Endothelial cell of umbilical vein (primary cell): Measurements from ENCODE around the gene MAGI1. TPM values are rescaled to one million over a fixed set of nuclear protein-coding genes. Genes with fewer than 3 reads are reported as not detected.
"Not testable (repeated sequence)": the region's sequence is repeated elsewhere in the genome, so short reads cannot be mapped to it uniquely, and the experiment has no call there.

ENCODE experiments used
- BruUV-seq: library from RNA; stranded (reverse); fragments of 400-500 nt; replicated peaks from 2 replicates; lab custom pipeline; 2021; lab: Mats Ljungman, UMichigan
- CTCF ChIA-PET: fragments of 300-600, 350-600 bp; sonication (Branson Sonifier 250); formaldehyde crosslinking; loops from one replicate; lab custom pipeline; 2021; ENCODE audit warnings: antibody characterized with exemption, inconsistent platforms; lab: Charles Lee
- POLR2A ChIA-PET: fragments of 300-600, 350-600 bp; sonication (Branson Sonifier 250); formaldehyde crosslinking; loops from one replicate; lab custom pipeline; 2021; ENCODE audit warnings: antibody characterized with exemption, inconsistent platforms; lab: Charles Lee
- DNase-seq: peaks from one replicate; pipeline ENCODE4 v3.0.0-alpha.2; 2011; ENCODE audit warnings: low read depth, low spot score
- FAIRE-seq: peaks from 2 replicates; lab custom pipeline; 2011; peaks lifted over from hg19 to GRCh38; lab: Jason Lieb, UNC
- H2AFZ ChIP-seq: 2 replicates; pipeline ENCODE4 v1.6.0; 2012; ENCODE audit warnings: low read depth, low read length, control low read depth, inconsistent platforms
- H3K27ac ChIP-seq: 2 replicates; pipeline ENCODE4 v1.5.1; 2011; ENCODE audit warnings: low read depth, mild to moderate bottlenecking, control low read depth, low read length, moderate library complexity; ENCODE audit not compliant: insufficient read depth
- H3K27me3 ChIP-seq, 2 experiments: 2 replicates each; pipeline versions ENCODE4 v1.6.0 to v1.6.1; 2011; ENCODE audit warnings: low read length in 2 of 2, mixed read lengths in 1 of 2; ENCODE audit not compliant: control insufficient read depth in 2 of 2, insufficient read depth in 2 of 2
- H3K36me3 ChIP-seq, 2 experiments: 2 replicates in 1 of 2; 3 replicates in 1 of 2; pipeline ENCODE4 v1.5.1; 2011; ENCODE audit warnings: low read length in 2 of 2, mild to moderate bottlenecking in 1 of 2, moderate library complexity in 1 of 2; ENCODE audit not compliant: control insufficient read depth in 2 of 2, insufficient read depth in 2 of 2; ENCODE audit errors: extremely low read depth in 1 of 2
- H3K4me1 ChIP-seq: 3 replicates; pipeline ENCODE4 v1.5.1; 2011; ENCODE audit warnings: mild to moderate bottlenecking, low read length; ENCODE audit not compliant: control insufficient read depth, insufficient read depth; ENCODE audit errors: extremely low read depth
- H3K4me2 ChIP-seq: 2 replicates; pipeline ENCODE4 v1.6.1; 2011; ENCODE audit warnings: low read length, control low read depth, mixed read lengths; ENCODE audit not compliant: insufficient read depth
- H3K4me3 ChIP-seq, 3 experiments: fragments of 200-600 bp in 1 of 3; sonication (generic), shearing (Covaris generic) in 1 of 3; replicated peaks in 1 of 3; 2 replicates each; pipeline ENCODE4 v1.5.1; 2011 to 2016; ENCODE audit warnings: control low read depth in 3 of 3, low read length in 3 of 3, mild to moderate bottlenecking in 2 of 3, inconsistent platforms in 1 of 3, low read depth in 1 of 3, moderate library complexity in 1 of 3; ENCODE audit not compliant: insufficient read depth in 1 of 3
- H3K79me2 ChIP-seq: 2 replicates; pipeline ENCODE4 v1.6.0; 2012; ENCODE audit warnings: low read length, inconsistent platforms; ENCODE audit not compliant: control insufficient read depth, insufficient read depth
- H3K9ac ChIP-seq: replicated peaks from 2 replicates; pipeline ENCODE3; 2011; ENCODE audit warnings: low read length, control low read depth; ENCODE audit not compliant: insufficient read depth; ENCODE audit errors: extremely low read depth
- H3K9me1 ChIP-seq: replicated peaks from 3 replicates; pipeline ENCODE4 v1.6.0; 2011; ENCODE audit warnings: mild to moderate bottlenecking, low read length; ENCODE audit not compliant: control insufficient read depth, insufficient read depth; ENCODE audit errors: extremely low read depth
- H3K9me3 ChIP-seq: replicated peaks from 2 replicates; pipeline ENCODE4 v1.5.1; 2012; ENCODE audit warnings: low read length, inconsistent platforms; ENCODE audit not compliant: control insufficient read depth, insufficient read depth
- H4K20me1 ChIP-seq: replicated peaks from 2 replicates; pipeline ENCODE3; 2011; ENCODE audit warnings: mild to moderate bottlenecking, low read length; ENCODE audit not compliant: control insufficient read depth, insufficient read depth; ENCODE audit errors: extremely low read depth
- EZH2 ChIP-seq: IDR thresholded peaks from 2 replicates; pipeline ENCODE4 v1.6.1; 2012; ENCODE audit warnings: borderline replicate concordance, low read depth, mild to moderate bottlenecking, moderate library complexity, low read length, inconsistent platforms; ENCODE audit not compliant: severe bottlenecking
- FOS ChIP-seq: IDR thresholded peaks from 2 replicates; pipeline ENCODE4 v1.6.1; 2011; ENCODE audit warnings: mild to moderate bottlenecking, low read length, moderate library complexity, borderline replicate concordance; ENCODE audit not compliant: insufficient read depth
- GATA2 ChIP-seq: IDR thresholded peaks from 2 replicates; pipeline ENCODE4 v1.7.0; 2011; ENCODE audit warnings: low read depth, mild to moderate bottlenecking, moderate library complexity, mixed read lengths, low read length; ENCODE audit not compliant: insufficient read length, insufficient read depth
- JUN ChIP-seq: IDR thresholded peaks from 2 replicates; pipeline ENCODE4 v1.6.1; 2011; ENCODE audit warnings: borderline replicate concordance, low read depth; ENCODE audit not compliant: insufficient read length, insufficient read depth
- MYC ChIP-seq: IDR thresholded peaks from one replicate; pipeline ENCODE4 v1.6.1; 2011; ENCODE audit warnings: mild to moderate bottlenecking, low read depth, low read length
- POLR2A ChIP-seq: IDR thresholded peaks from 2 replicates; pipeline ENCODE4 v1.6.1; 2012; ENCODE audit warnings: low read depth, mild to moderate bottlenecking, control low read depth, low read length
- POLR2AphosphoS5 ChIP-seq: IDR thresholded peaks from 2 replicates; pipeline ENCODE4 v1.6.1; 2012; ENCODE audit warnings: low read depth, mild to moderate bottlenecking, control low read depth, low read length, moderate library complexity; ENCODE audit not compliant: insufficient read depth
- dilution Hi-C: fragments of 300-500 bp; cut with MboI; formaldehyde crosslinking; loops from one replicate; pipeline ENCODE4 v1.15.0; 2019; ENCODE audit warnings: low sequenced_read_pairs; ENCODE audit not compliant: extremely low pct_ligation_motif_present
- intact Hi-C: fragments of 100-400 bp; cut with micrococcal nuclease; formaldehyde crosslinking; loops from one replicate; pipeline ENCODE4 v1.10.0; 2022
- polyA plus RNA-seq, 4 experiments: library from polyadenylated mRNA; depleted of rRNA in 3 of 4; stranded (reverse) in 3 of 4; unstranded in 1 of 4; fragments of >200 nt; gene quantifications; 2 replicates each; pipeline versions ENCODE4 v1.2.1 to v1.2.3, GENCODE V29; 2011 to 2012; ENCODE audit warnings: missing spikeins in 1 of 4
- total RNA-seq: library from RNA; stranded (reverse); gene quantifications from 2 replicates; pipeline ENCODE4 v1.2.3, GENCODE V29; 2021
- TF ChIP-seq, protein P1 (sequence below): IDR thresholded peaks from 2 replicates; pipeline ENCODE4 v1.6.1; 2011; ENCODE audit not compliant: insufficient read depth, insufficient read length
- TF ChIP-seq, protein P2 (sequence below), 2 donors: IDR thresholded peaks; 1 replicate in 1 of 2; 2 replicates in 1 of 2; pipeline ENCODE4 v1.5.1; 2011; ENCODE audit warnings: low read length in 2 of 2, mild to moderate bottlenecking in 2 of 2, moderate library complexity in 2 of 2, control low read depth in 1 of 2, inconsistent platforms in 1 of 2, low read depth in 1 of 2; ENCODE audit not compliant: insufficient read depth in 1 of 2; ENCODE audit errors: extremely low read depth in 1 of 2

MAGI1 gene
- total and polyA plus RNA-seq, 2 donors (not counting 3 experiments of a cell fraction or from before 2014, with no cell fraction given), result 10.1 to 47.9 TPM

DNA sequence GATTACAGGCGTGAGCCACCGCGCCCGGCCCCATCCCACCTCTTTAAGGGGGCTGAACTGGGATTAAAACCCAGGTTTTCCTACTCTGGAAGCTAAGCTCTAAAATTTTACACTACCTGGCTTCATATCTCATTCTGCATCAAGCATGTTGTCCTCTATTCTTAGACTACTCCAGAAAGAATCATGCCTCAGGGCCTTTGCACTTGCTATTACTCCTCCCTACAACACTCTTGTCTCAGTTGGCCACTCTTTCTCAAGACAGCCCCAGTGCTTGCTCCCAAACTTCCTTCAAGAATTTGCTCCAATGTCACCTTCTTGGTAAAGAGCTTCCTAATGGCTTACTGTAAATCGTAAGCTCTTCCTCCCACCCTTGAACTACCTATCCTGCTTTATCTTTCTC, 521.7 kb downstream of the MAGI1 start:
- TF ChIP-seq JUN (no peak), FOS (no peak), EZH2 (no peak), GATA2 (no peak), POLR2AphosphoS5 (no peak), POLR2A (no peak), MYC (no peak)
- TF ChIP-seq, protein P1, sequence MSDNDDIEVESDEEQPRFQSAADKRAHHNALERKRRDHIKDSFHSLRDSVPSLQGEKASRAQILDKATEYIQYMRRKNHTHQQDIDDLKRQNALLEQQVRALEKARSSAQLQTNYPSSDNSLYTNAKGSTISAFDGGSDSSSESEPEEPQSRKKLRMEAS, result no peak
- TF ChIP-seq, protein P2, sequence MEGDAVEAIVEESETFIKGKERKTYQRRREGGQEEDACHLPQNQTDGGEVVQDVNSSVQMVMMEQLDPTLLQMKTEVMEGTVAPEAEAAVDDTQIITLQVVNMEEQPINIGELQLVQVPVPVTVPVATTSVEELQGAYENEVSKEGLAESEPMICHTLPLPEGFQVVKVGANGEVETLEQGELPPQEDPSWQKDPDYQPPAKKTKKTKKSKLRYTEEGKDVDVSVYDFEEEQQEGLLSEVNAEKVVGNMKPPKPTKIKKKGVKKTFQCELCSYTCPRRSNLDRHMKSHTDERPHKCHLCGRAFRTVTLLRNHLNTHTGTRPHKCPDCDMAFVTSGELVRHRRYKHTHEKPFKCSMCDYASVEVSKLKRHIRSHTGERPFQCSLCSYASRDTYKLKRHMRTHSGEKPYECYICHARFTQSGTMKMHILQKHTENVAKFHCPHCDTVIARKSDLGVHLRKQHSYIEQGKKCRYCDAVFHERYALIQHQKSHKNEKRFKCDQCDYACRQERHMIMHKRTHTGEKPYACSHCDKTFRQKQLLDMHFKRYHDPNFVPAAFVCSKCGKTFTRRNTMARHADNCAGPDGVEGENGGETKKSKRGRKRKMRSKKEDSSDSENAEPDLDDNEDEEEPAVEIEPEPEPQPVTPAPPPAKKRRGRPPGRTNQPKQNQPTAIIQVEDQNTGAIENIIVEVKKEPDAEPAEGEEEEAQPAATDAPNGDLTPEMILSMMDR (IDR thresholded peaks at IDR 0.05; ENCODE audit: extremely low read depth in 1 of 2, insufficient read depth in 1 of 2, low read depth in 1 of 2, low read length in 2 of 2), result no peak

DNA sequence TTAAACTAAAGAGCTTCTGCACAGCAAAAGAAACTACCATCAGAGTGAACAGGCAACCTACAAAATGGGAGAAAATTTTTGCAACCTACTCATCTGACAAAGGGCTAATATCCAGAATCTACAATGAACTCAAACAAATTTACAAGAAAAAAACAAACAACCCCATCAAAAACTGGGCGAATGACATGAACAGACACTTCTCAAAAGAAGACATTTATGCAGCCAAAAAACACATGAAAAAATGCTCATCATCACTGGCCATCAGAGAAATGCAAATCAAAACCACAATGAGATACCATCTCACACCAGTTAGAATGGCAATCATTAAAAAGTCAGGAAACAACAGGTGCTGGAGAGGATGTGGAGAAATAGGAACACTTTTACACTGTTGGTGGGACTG, 524.4 kb downstream of the MAGI1 start:
- FAIRE-seq, POLR2A ChIA-PET, H3K9ac ChIP-seq: not testable (repeated sequence)

More for the DNA sequence above, 521.7 kb downstream of the MAGI1 start:
- Histone ChIP-seq H3K27me3 (no peaks in the 10 kb centered on the region), H2AFZ (no peak overlapping the region), H3K4me2 (no peak overlapping the region), H3K36me3 (no peaks in the 10 kb centered on the region), H3K27ac (no peak overlapping the region), H3K4me1 (no peaks in the 10 kb centered on the region), H3K9me3 (no peaks in the 10 kb centered on the region), H3K9ac (no peak overlapping the region), H3K79me2 (no peaks in the 10 kb centered on the region), H3K4me3 (no peak overlapping the region), H3K9me1 (no peaks in the 10 kb centered on the region), H4K20me1 (peaks cover 2% of the 10 kb centered on the region)
- CTCF ChIA-PET, result interaction anchor here (1.3 kb wide), 2 partner anchors 11 to 234 kb away, joined by 3 read pairs; no protein-coding TSS in a partner anchor
- BruUV-seq, result no TSS peak
- POLR2A ChIA-PET, result no interaction called here
- FAIRE-seq (no peak), DNase-seq (no peak)
- intact Hi-C loops (no loop called here), dilution Hi-C loops (no loop called here)

DNA sequence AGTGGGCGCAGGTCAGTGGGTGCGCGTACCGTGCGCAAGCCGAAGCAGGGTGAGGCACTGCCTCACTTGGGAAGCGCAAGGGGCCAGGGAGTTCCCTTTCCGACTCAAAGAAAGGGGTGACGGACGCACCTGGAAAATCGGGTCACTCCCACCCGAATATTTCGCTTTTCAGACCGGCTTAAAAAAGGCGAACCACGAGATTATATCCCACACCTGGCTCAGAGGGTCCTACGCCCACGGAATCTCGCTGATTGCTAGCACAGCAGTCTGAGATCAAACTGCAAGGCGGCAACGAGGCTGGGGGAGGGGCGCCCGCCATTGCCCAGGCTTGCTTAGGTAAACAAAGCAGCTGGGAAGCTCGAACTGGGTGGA, 529.3 kb downstream of the MAGI1 start:
- H3K27ac ChIP-seq, DNase-seq, H3K9me1 ChIP-seq, H3K4me3 ChIP-seq, H2AFZ ChIP-seq, H3K4me1 ChIP-seq, dilution Hi-C loops, H3K9me3 ChIP-seq, BruUV-seq, H4K20me1 ChIP-seq, H3K79me2 ChIP-seq, H3K4me2 ChIP-seq, H3K27me3 ChIP-seq, H3K9ac ChIP-seq, H3K36me3 ChIP-seq, FAIRE-seq, POLR2A ChIA-PET, intact Hi-C loops: not testable (repeated sequence)
- CTCF ChIA-PET, result interaction anchor here (1.1 to 1.4 kb wide), 2 partner anchors 12 to 976 kb away, joined by 3 read pairs; no protein-coding TSS in a partner anchor

More for the DNA sequence above, 524.4 kb downstream of the MAGI1 start:
- H3K36me3 ChIP-seq, H3K27me3 ChIP-seq, H3K9me3 ChIP-seq, dilution Hi-C loops, H3K9me1 ChIP-seq, DNase-seq, intact Hi-C loops, H2AFZ ChIP-seq, BruUV-seq, H3K79me2 ChIP-seq, H4K20me1 ChIP-seq, CTCF ChIA-PET, H3K4me3 ChIP-seq, H3K27ac ChIP-seq, H3K4me2 ChIP-seq, H3K4me1 ChIP-seq: not testable (repeated sequence)
